ENCODE results near the gene PCGF1. TPM values are rescaled to one million over a fixed set of nuclear protein-coding genes. Genes with fewer than 3 reads are reported as not detected.

Gene PCGF1
- total and polyA plus RNA-seq, 2 of the 13 experiments (the other 11 are each of a cell fraction or from before 2014, with no cell fraction given): 20.4 to 22.6 TPM

GRCh38 chr2:74553892-74554819, 46.7 kb upstream of the PCGF1 start, which contains the start of the genes DOK1 and LOXL3 (continued):
- TF ChIP-seq CEBPZ (IDR thresholded peaks at IDR 0.05; ENCODE audit: low read length) (no peak), ZNF12 (CRISPR knock-in tag; IDR thresholded peaks at IDR 0.05) (no peak), NFE2 (CRISPR knock-in tag; IDR thresholded peaks at IDR 0.05) (no peak), ZNF687 (CRISPR knock-in tag; IDR thresholded peaks at IDR 0.05) (peak; percentile 51), HOXD1 (CRISPR knock-in tag; IDR thresholded peaks at IDR 0.05) (no peak), MNT (IDR thresholded peaks at IDR 0.05) (no peak), ZNF256 (CRISPR knock-in tag; conservative IDR thresholded peaks at IDR 0.05) (no peak), ZNF468 (CRISPR knock-in tag; IDR thresholded peaks at IDR 0.05) (no peak), ZNF619 (CRISPR knock-in tag; IDR thresholded peaks at IDR 0.05) (peak; percentile 15; the same call in 1 of the 2 replicates), ZNF274 (CRISPR knock-in tag; IDR thresholded peaks at IDR 0.05) (peak; percentile 66), SP2 (CRISPR knock-in tag; IDR thresholded peaks at IDR 0.05) (no peak), ZNF782 (CRISPR knock-in tag; IDR thresholded peaks at IDR 0.05; ENCODE audit: borderline replicate concordance) (0 out of 2 replicates have a peak, but pooled peaks have one; percentile 35), JUN (CRISPR knock-in tag; IDR thresholded peaks at IDR 0.05) (peak; percentile 33; the same call in 1 of the 2 replicates), FOXK2 (IDR thresholded peaks at IDR 0.05) (no peak), TCF7 (IDR thresholded peaks at IDR 0.05; ENCODE audit: low read depth) (no peak), ZNF337 (CRISPR knock-in tag; IDR thresholded peaks at IDR 0.05; ENCODE audit: borderline replicate concordance, low read depth) (no peak), ZNF496 (CRISPR knock-in tag; IDR thresholded peaks at IDR 0.05; ENCODE audit: insufficient replicate concordance) (no peak), CHCHD3 (CRISPR knock-in tag; IDR thresholded peaks at IDR 0.05) (no peak), MTF2 (CRISPR knock-in tag; IDR thresholded peaks at IDR 0.05; ENCODE audit: borderline replicate concordance) (no peak), ZNF615 (CRISPR knock-in tag; IDR thresholded peaks at IDR 0.05; ENCODE audit: borderline replicate concordance) (peak; percentile 84; the same call in 1 of the 2 replicates), DMAP1 (CRISPR knock-in tag; IDR thresholded peaks at IDR 0.05) (peak; percentile 26; the same call in 1 of the 2 replicates), PHF8 (CRISPR knock-in tag; IDR thresholded peaks at IDR 0.05) (peak; percentile 53; the same call in 1 of the 2 replicates)
